ENCODE measurements around the gene INMT. TPM values are rescaled to one million over a fixed set of nuclear protein-coding genes. Genes with fewer than 3 reads are reported as not detected.

The INMT gene
- total RNA-seq, 1 donor from 2014 or later, result 0.09 TPM

DNA sequence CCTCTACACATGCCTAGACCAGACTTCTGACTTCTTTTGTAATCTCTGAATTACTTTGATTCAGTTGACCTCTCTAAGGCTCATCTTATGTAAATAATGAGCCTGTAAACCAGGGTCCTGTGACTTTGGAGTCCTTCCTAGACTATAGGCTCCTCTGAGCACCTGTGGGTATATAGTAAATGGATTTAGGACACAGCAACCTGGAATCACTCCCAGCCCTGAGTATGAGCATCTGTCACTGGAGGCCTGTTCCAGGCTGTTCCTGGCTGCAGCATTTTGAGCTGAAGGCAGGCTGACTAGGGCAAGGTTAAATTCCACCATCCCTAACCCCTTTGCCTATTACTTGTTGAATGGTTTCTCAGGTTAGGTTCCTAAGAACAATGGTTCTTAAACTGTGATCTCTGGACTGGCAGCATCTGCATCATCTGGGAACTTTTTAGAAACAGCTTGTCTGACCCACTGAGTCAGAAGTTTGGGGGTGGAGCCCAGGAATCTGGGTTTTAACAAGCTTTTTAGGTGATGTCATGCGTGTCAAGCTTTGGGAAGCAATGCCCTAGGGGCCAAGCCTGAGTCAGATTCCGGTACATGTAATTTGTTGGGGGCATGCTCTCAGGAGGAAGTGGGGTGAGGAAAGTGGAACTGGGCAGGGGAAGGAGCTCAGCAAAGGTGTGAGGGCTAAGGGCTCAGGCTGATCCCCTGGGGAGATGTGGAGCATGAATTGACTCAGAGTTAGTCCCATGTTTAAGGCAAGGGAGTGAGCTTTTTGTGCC lies 47.5 kb downstream of the INMT start:
- Mint-ChIP-seq H3K4me3 (ENCODE audit: unreplicated experiment) (no peak overlapping the region), H3K27ac (ENCODE audit: unreplicated experiment) (no peak overlapping the region), H3K36me3 (ENCODE audit: low read depth, unreplicated experiment) (no peaks in the 10 kb centered on the region), H3K9me3 (ENCODE audit: unreplicated experiment) (peaks cover 2% of the 10 kb centered on the region), H3K4me1 (ENCODE audit: low read depth, unreplicated experiment) (peaks cover 55% of the 10 kb centered on the region), H3K27me3 (ENCODE audit: low read depth, unreplicated experiment) (no peaks in the 10 kb centered on the region)
- DNase-seq (ENCODE audit: low read depth) (peak; percentile 86), FAIRE-seq (peak; percentile 66)
- Histone ChIP-seq H3K4me2 (ENCODE audit: low read length) (peak overlapping the region; percentile 70), H3K4me1 (ENCODE audit: insufficient read depth, low read length) (peaks cover 54% of the 10 kb centered on the region), H3K27ac (ENCODE audit: low read depth, low read length) (peak overlapping the region; percentile 66), H4K20me1 (ENCODE audit: insufficient read depth, low read length) (peaks cover 9% of the 10 kb centered on the region), H3K9me3 (ENCODE audit: insufficient read depth, low read depth, low read length) (no peaks in the 10 kb centered on the region), H3K27me3 (ENCODE audit: insufficient read depth, low read length) (no peaks in the 10 kb centered on the region), H3K9ac (ENCODE audit: low read length) (peak overlapping the region; percentile 55), H3K36me3 (ENCODE audit: insufficient read depth, low read length) (no peaks in the 10 kb centered on the region), H3K79me2 (ENCODE audit: insufficient read depth, low read length) (no peaks in the 10 kb centered on the region), H3K4me3 (ENCODE audit: insufficient read depth, low read depth, low read length) (no peak overlapping the region), H2AFZ (ENCODE audit: low read depth, low read length) (no peak overlapping the region)
- TF ChIP-seq, protein P1, sequence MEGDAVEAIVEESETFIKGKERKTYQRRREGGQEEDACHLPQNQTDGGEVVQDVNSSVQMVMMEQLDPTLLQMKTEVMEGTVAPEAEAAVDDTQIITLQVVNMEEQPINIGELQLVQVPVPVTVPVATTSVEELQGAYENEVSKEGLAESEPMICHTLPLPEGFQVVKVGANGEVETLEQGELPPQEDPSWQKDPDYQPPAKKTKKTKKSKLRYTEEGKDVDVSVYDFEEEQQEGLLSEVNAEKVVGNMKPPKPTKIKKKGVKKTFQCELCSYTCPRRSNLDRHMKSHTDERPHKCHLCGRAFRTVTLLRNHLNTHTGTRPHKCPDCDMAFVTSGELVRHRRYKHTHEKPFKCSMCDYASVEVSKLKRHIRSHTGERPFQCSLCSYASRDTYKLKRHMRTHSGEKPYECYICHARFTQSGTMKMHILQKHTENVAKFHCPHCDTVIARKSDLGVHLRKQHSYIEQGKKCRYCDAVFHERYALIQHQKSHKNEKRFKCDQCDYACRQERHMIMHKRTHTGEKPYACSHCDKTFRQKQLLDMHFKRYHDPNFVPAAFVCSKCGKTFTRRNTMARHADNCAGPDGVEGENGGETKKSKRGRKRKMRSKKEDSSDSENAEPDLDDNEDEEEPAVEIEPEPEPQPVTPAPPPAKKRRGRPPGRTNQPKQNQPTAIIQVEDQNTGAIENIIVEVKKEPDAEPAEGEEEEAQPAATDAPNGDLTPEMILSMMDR (IDR thresholded peaks at IDR 0.05; ENCODE audit: insufficient read depth, low read depth, low read length), result no peak
- TF ChIP-seq EZH2 (IDR thresholded peaks at IDR 0.05; ENCODE audit: insufficient read depth, low read length), result no peak

DNA sequence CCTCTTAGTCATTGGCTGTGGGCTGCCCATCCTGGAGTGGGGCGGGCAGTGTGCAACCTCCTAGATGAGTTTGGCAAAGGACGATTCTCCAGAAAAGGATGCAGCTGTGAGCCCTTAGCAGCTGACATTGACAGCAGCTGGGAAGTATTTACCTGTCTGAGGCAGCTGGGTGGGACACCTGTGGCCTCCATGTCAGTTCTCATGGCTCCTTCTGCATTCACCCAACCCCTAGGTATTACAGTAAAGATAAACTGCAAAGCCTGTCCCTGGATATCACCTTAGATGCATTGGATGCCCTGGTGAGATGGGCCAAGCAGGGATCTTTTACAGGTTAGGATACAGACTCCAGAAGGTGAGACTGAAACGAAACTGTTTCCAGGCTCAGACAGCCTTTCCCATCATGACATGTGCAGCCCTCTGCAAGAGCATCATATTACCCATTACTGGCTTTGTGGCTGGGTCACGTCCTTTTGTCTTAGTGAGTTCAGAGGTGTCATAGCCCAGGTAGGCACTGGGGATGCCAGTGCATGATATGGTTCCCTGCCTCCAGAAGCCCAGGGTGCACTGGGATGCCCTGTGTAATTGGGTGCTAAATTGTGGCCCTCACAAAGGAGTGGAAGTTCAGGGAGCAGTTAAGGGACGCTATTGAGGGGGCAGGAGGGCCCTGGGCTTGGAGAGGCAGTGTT lies 48.2 kb downstream of the INMT start:
- TF ChIP-seq, protein P1 (IDR thresholded peaks at IDR 0.05; ENCODE audit: insufficient read depth, low read depth, low read length), result no peak
- no peak for TF ChIP-seq EZH2 (IDR thresholded peaks at IDR 0.05; ENCODE audit: insufficient read depth, low read length)
- Histone ChIP-seq H3K4me1 (ENCODE audit: insufficient read depth, low read length) (peaks cover 60% of the 10 kb centered on the region), H2AFZ (ENCODE audit: low read depth, low read length) (no peak overlapping the region), H3K79me2 (ENCODE audit: insufficient read depth, low read length) (no peaks in the 10 kb centered on the region), H3K9me3 (ENCODE audit: insufficient read depth, low read depth, low read length) (no peaks in the 10 kb centered on the region), H3K4me3 (ENCODE audit: insufficient read depth, low read depth, low read length) (no peak overlapping the region), H3K36me3 (ENCODE audit: insufficient read depth, low read length) (no peaks in the 10 kb centered on the region), H4K20me1 (ENCODE audit: insufficient read depth, low read length) (peaks cover 11% of the 10 kb centered on the region), H3K4me2 (ENCODE audit: low read length) (peak overlapping the region; percentile 70), H3K27me3 (ENCODE audit: insufficient read depth, low read length) (no peaks in the 10 kb centered on the region), H3K27ac (ENCODE audit: low read depth, low read length) (no peak overlapping the region), H3K9ac (ENCODE audit: low read length) (no peak overlapping the region)
- FAIRE-seq (no peak), DNase-seq (ENCODE audit: low read depth) (no peak)
- Mint-ChIP-seq H3K27ac (ENCODE audit: unreplicated experiment) (no peak overlapping the region), H3K27me3 (ENCODE audit: low read depth, unreplicated experiment) (no peaks in the 10 kb centered on the region), H3K4me1 (ENCODE audit: low read depth, unreplicated experiment) (peaks cover 60% of the 10 kb centered on the region), H3K36me3 (ENCODE audit: low read depth, unreplicated experiment) (no peaks in the 10 kb centered on the region), H3K9me3 (ENCODE audit: unreplicated experiment) (peaks cover 2% of the 10 kb centered on the region), H3K4me3 (ENCODE audit: unreplicated experiment) (no peak overlapping the region)

Data from astrocyte (in vitro differentiated cells and primary cell).